Duodenal mucosa (tissue), 2 donors: ENCODE data around the gene CIPC.

Source experiments
- H3K27ac ChIP-seq: one replicate; pipeline ENCODE4 v1.7.0; 2013; ENCODE audit warnings: low read depth, low read length
- H3K27me3 ChIP-seq, 2 donors: one replicate each; pipeline ENCODE4 v1.7.0; 2013; ENCODE audit warnings: low read length in 2 of 2, control low read depth in 1 of 2; ENCODE audit not compliant: insufficient read depth in 2 of 2, control insufficient read depth in 1 of 2
- H3K36me3 ChIP-seq, 2 donors: one replicate each; pipeline ENCODE4 v1.7.0; 2013; ENCODE audit warnings: low read length in 2 of 2, control low read depth in 1 of 2; ENCODE audit not compliant: insufficient read depth in 2 of 2, control insufficient read depth in 1 of 2
- H3K4me1 ChIP-seq, 2 donors: one replicate each; pipeline ENCODE4 v1.7.0; 2013; ENCODE audit warnings: low read length in 2 of 2, control low read depth in 1 of 2; ENCODE audit not compliant: insufficient read depth in 2 of 2, control insufficient read depth in 1 of 2
- H3K4me3 ChIP-seq, 2 donors: one replicate each; pipeline ENCODE4 v1.7.0; 2013; ENCODE audit warnings: low read length in 2 of 2, low read depth in 1 of 2
- H3K9ac ChIP-seq, 2 donors: one replicate each; pipeline ENCODE4 v1.7.0; 2013; ENCODE audit warnings: low read length in 2 of 2, low read depth in 1 of 2
- H3K9me3 ChIP-seq, 2 donors: one replicate each; pipeline ENCODE4 v1.7.0; 2013; ENCODE audit warnings: low read length in 2 of 2, control low read depth in 1 of 2; ENCODE audit not compliant: control insufficient read depth in 1 of 2

CIPC gene

GRCh38 chr14:77110286-77110685 lies 12.2 kb downstream of the CIPC start:
- Histone ChIP-seq H3K4me1 (peaks cover 0 to 5% of the 10 kb centered on the region in 2 donors), H3K9ac (no peak overlapping the region), H3K27me3 (no peaks in the 10 kb centered on the region), H3K9me3 (no peaks in the 10 kb centered on the region), H3K4me3 (no peak overlapping the region), H3K36me3 (peaks cover 37 to 83% of the 10 kb centered on the region in 2 donors), H3K27ac (no peak overlapping the region)

GRCh38 chr14:77111021-77111420 lies 13.0 kb downstream of the CIPC start:
- H3K27ac ChIP-seq: no peak overlapping the region
- H3K27me3 ChIP-seq: no peaks in the 10 kb centered on the region
- no peaks in the 10 kb centered on the region for H3K4me1 ChIP-seq
- H3K9ac ChIP-seq: no peak overlapping the region
- peaks cover 37 to 81% of the 10 kb centered on the region in 2 donors for H3K36me3 ChIP-seq
- H3K9me3 ChIP-seq: no peaks in the 10 kb centered on the region
- no peak overlapping the region for H3K4me3 ChIP-seq

GRCh38 chr14:77113644-77114043 lies 15.6 kb downstream of the CIPC start:
- Histone ChIP-seq H3K27ac (no peak overlapping the region), H3K9ac (no peak overlapping the region)

GRCh38 chr14:77114609-77115008 lies 16.6 kb downstream of the CIPC start:
- Histone ChIP-seq H3K9me3 (no peaks in the 10 kb centered on the region), H3K9ac (no peak overlapping the region), H3K36me3 (peaks cover 18 to 55% of the 10 kb centered on the region in 2 donors), H3K4me3 (no peak overlapping the region), H3K27ac (no peak overlapping the region), H3K27me3 (no peaks in the 10 kb centered on the region), H3K4me1 (no peaks in the 10 kb centered on the region)

More at GRCh38 chr14:77113644-77114043, 15.6 kb downstream of the CIPC start:
- H3K36me3 ChIP-seq: peaks cover 21 to 63% of the 10 kb centered on the region in 2 donors
- H3K9me3 ChIP-seq: no peaks in the 10 kb centered on the region
- no peak overlapping the region for H3K4me3 ChIP-seq
- no peaks in the 10 kb centered on the region for H3K4me1 ChIP-seq
- H3K27me3 ChIP-seq: no peaks in the 10 kb centered on the region

- H3K9me3 ChIP-seq: no peaks in the 10 kb centered on the region
- peaks cover 10 to 44% of the 10 kb centered on the region in 2 donors for H3K36me3 ChIP-seq
- H3K27me3 ChIP-seq: no peaks in the 10 kb centered on the region
- no peak overlapping the region for H3K4me3 ChIP-seq
- H3K4me1 ChIP-seq: peaks cover 12 to 14% of the 10 kb centered on the region in 2 donors
- no peak overlapping the region for H3K27ac ChIP-seq
- no peak overlapping the region for H3K9ac ChIP-seq
Measured at GRCh38 chr14:77116172-77116817, 18.2 kb downstream of the CIPC start.

GRCh38 chr14:77119851-77120250 lies 21.8 kb downstream of the CIPC start:
- Histone ChIP-seq H3K27me3 (no peaks in the 10 kb centered on the region), H3K4me3 (no peak overlapping the region), H3K4me1 (peaks cover 45 to 47% of the 10 kb centered on the region in 2 donors), H3K9me3 (no peaks in the 10 kb centered on the region), H3K9ac (no peak overlapping the region), H3K27ac (no peak overlapping the region), H3K36me3 (peaks cover 0 to 16% of the 10 kb centered on the region in 2 donors)

GRCh38 chr14:77120771-77121743 lies 23.0 kb downstream of the CIPC start:
- Histone ChIP-seq H3K9me3 (no peaks in the 10 kb centered on the region), H3K9ac (no peak overlapping the region), H3K4me1 (peaks cover 47 to 52% of the 10 kb centered on the region in 2 donors), H3K36me3 (peaks cover 0 to 7% of the 10 kb centered on the region in 2 donors), H3K27ac (peak overlapping the region; percentile 40), H3K4me3 (no peak overlapping the region), H3K27me3 (peaks cover 9% of the 10 kb centered on the region in 2 donors)

- Histone ChIP-seq H3K27ac (peak overlapping the region; percentile 27), H3K4me1 (peaks cover 47 to 52% of the 10 kb centered on the region in 2 donors), H3K27me3 (peaks cover 16 to 19% of the 10 kb centered on the region in 2 donors), H3K9me3 (no peaks in the 10 kb centered on the region), H3K36me3 (no peaks in the 10 kb centered on the region), H3K9ac (peak overlapping the region; percentile 1 to 8), H3K4me3 (no peak overlapping the region)
Measured at GRCh38 chr14:77122526-77123125, 24.6 kb downstream of the CIPC start.

GRCh38 chr14:77123381-77124325 lies 25.6 kb downstream of the CIPC start:
- Histone ChIP-seq H3K9ac (peak overlapping the region; percentile 1 to 8), H3K4me3 (peak overlapping the region in 1 of 2 donors; percentile 66), H3K27ac (peak overlapping the region; percentile 27), H3K9me3 (no peaks in the 10 kb centered on the region), H3K4me1 (peaks cover 47 to 52% of the 10 kb centered on the region in 2 donors), H3K27me3 (peaks cover 22 to 25% of the 10 kb centered on the region in 2 donors), H3K36me3 (no peaks in the 10 kb centered on the region)
